Heart right ventricle (tissue), 16 donors: ENCODE data around the gene KLF13. TPM values are rescaled to one million over a fixed set of nuclear protein-coding genes. Genes with fewer than 3 reads are reported as not detected.

Experiments used
- ATAC-seq, 8 donors: fragments of 200-7000 bp; cut with Tn5 transposase; one replicate each; pipeline ENCODE4 v1.9.1; 2020; ENCODE audit warnings: mild to moderate bottlenecking in 8 of 8, moderate library complexity in 8 of 8, moderate number of reproducible peaks in 1 of 8
- DNase-seq, 2 donors: peaks; one replicate each; pipeline ENCODE4 v3.0.0-alpha.2; 2020
- H3K27ac ChIP-seq, 10 donors: fragments of 200-600 bp; sonication (generic) in 2 of 10; one replicate each; pipeline versions ENCODE4 v1.5.0 to v1.8.0; 2020 to 2022; ENCODE audit warnings: mild to moderate bottlenecking in 3 of 10
- H3K27me3 ChIP-seq, 7 donors: fragments of 200-600 bp; one replicate each; pipeline ENCODE4 v1.8.0; 2021 to 2022; ENCODE audit warnings: mild to moderate bottlenecking in 2 of 7
- H3K36me3 ChIP-seq, 9 donors: fragments of 200-600 bp; sonication (generic) in 1 of 9; one replicate each; pipeline versions ENCODE4 v1.5.0 to v1.8.0; 2020 to 2022; ENCODE audit warnings: mild to moderate bottlenecking in 2 of 9
- H3K4me1 ChIP-seq, 9 donors: fragments of 200-600 bp; sonication (generic) in 1 of 9; one replicate each; pipeline versions ENCODE4 v1.5.0 to v1.8.0; 2020 to 2022; ENCODE audit warnings: mild to moderate bottlenecking in 4 of 9
- H3K4me3 ChIP-seq, 10 donors: fragments of 200-600 bp; sonication (generic) in 2 of 10; one replicate each; pipeline versions ENCODE4 v1.5.0 to v1.8.0; 2020 to 2022; ENCODE audit warnings: mild to moderate bottlenecking in 7 of 10, moderate library complexity in 2 of 10
- H3K9me3 ChIP-seq, 11 donors: fragments of 200-600 bp in 10 of 11; sonication (generic) in 2 of 11; one replicate each; pipeline versions ENCODE4 v1.5.0 to v1.8.0; 2013 to 2022; ENCODE audit warnings: mild to moderate bottlenecking in 2 of 11, control low read depth in 1 of 11, moderate library complexity in 1 of 11
- CTCF ChIP-seq, 9 donors: fragments of 200-600 bp; sonication (generic) in 2 of 9; IDR thresholded peaks; one replicate each; pipeline versions ENCODE4 v1.5.0 to v1.8.0; 2021 to 2022; ENCODE audit warnings: antibody characterized with exemption in 9 of 9, mild to moderate bottlenecking in 5 of 9, moderate library complexity in 1 of 9
- WGBS, 2 donors: extraction: QIAGEN DNeasy Blood & Tissue Kit; methylation state at CpG; one replicate each; pipeline ENCODE4 v1.1.7; 2013; ENCODE audit warnings: inconsistent platforms in 1 of 2; 5-methylcytosine and 5-hydroxymethylcytosine counted together
- intact Hi-C, 10 donors: fragments of 100-400 bp; cut with DNase I; formaldehyde crosslinking; loops; one replicate each; pipeline versions ENCODE4 v1.11.1 to v1.14.2; 2022
- long read RNA-seq, 3 donors: library from polyadenylated mRNA; unstranded; transcript quantifications; one replicate each; pipeline ENCODE4 v2.0.0, GENCODE V29; 2020 to 2021
- polyA plus RNA-seq, 2 donors: library from polyadenylated mRNA; stranded (reverse); fragments of 200-250 nt; gene quantifications; one replicate each; pipeline ENCODE4 v1.2.3, GENCODE V29; 2013
- total RNA-seq, 10 donors: library from RNA; stranded (reverse); fragmentation: NEBNext Ultra II Directional in 3 of 10; extraction: Animal tissue kit (Norgen Biotek cat#: 25700) in 3 of 10; gene quantifications; one replicate each; pipeline versions ENCODE4 v1.2.1 to v1.2.4, GENCODE V29; 2021 to 2023
- donor health status: Arrhythmogenic right ventricular cardiomyopathy.
- donor health status: ischemic (EF 13 %, LVEDD 7.1; RV severe dilation, severe dysfunction).
- donor health status: healthy with polysubstance abuse.
- donor health status: DM: no; HTN: yes; CAD: no.
- donor health status: DM: no; HTN: no; CAD: no.
- donor health status: ischemic (EF 25% LVEDD 6.9; RV normal size, moderate dysfunction).
- donor health status: ischemic (EF 25% LVEDD 5.7; RV mildly dilated, moderate dysfunction).
- donor health status: healthy.
- donor health status: DM: yes; HTN: yes; CAD: no.
- donor health status: Ischemic cardiomyopathy.
- donor health status: ischemic (EF 35%, LVEDD 5.7; RV mildly dilated, moderate dysfunction).
- donor health status: nonischemic (EF 11% LVEDD 7.7; RV severe dilation, severe dysfunction).
- donor health status: DM: yes; HTN: yes; CAD: no.
- donor health status: PGD.
- donor health status: ischemic (EF 29% LVEDD 5.4; RV normal size, mild dysfunction).
- donor health status: nonischemic (EF 23%, LVEDD 6.1; RV moderate dilation, normal function).

Gene KLF13
- total RNA-seq (100 to 1,000 TPM in 1 of 10 donors, 10 to 100 TPM in 9; 28.4 to 101 (median 49.4) TPM), polyA plus RNA-seq (10 to 100 TPM; 32.9 to 44.0 TPM)
- long read RNA-seq, donor 1, full-length matches to known transcripts: 35 of 53 reads
- long read RNA-seq, donor 1, partial matches to known transcripts: 0 of 53 reads
- long read RNA-seq, donor 1, other reads (novel, unspliced or antisense): 18 of 53 reads
- long read RNA-seq, donor 2, full-length matches to known transcripts: 8 of 22 reads
- long read RNA-seq, donor 2, partial matches to known transcripts: 0 of 22 reads
- long read RNA-seq, donor 2, other reads (novel, unspliced or antisense): 14 of 22 reads
- long read RNA-seq, donor 3, partial matches to known transcripts: 0 of 1 reads
- long read RNA-seq, donor 3, other reads (novel, unspliced or antisense): 1 of 1 reads

GRCh38 chr15:31326156-31326874 is at the start of gene KLF13:
Gene KLF13 (plus strand): TSS chr15:31326835. CDS start chr15:31327213, 378 bp downstream.
- ATAC-seq: peak; percentile 88 to 95 (median 92)
- H3K27me3 ChIP-seq: no peaks in the 10 kb centered on the region
- 0 to 1% methylated on average over 46 to 99 of the region's 99 CpGs for WGBS, 2 donors
- H3K36me3 ChIP-seq: no peaks in the 10 kb centered on the region
- intact Hi-C loops: loop anchor here (1.0 to 10.0 kb wide), 20 partner anchors 36 to 332 kb away; partner anchors contain the start of gene MTMR10 (in 1 of the 10)
- peak; percentile 99 to 100 for DNase-seq
- TF ChIP-seq CTCF (IDR thresholded peaks at IDR 0.05): peak in 1 of 9 donors; percentile 0
- peak within 1 kb of the TSS; percentile 99 to 100 (median 100) for H3K27ac ChIP-seq
- H3K9me3 ChIP-seq: no peaks in the 10 kb centered on the region
- peak within 1 kb of the TSS; percentile 71 to 96 (median 92) for H3K4me3 ChIP-seq
- H3K4me1 ChIP-seq: peaks cover 15 to 54% (median 38%) of the 10 kb centered on the region in 9 donors

GRCh38 chr15:31277335-31278060 is 49.1 kb upstream of the KLF13 start:
- H3K27ac ChIP-seq: no peak overlapping the region
- no peak for ATAC-seq
- H3K4me1 ChIP-seq: peaks cover 0 to 27% (median 5%) of the 10 kb centered on the region in 9 donors
- H3K36me3 ChIP-seq: no peaks in the 10 kb centered on the region
- no peak for DNase-seq
- H3K9me3 ChIP-seq: no peaks in the 10 kb centered on the region
- intact Hi-C loops: no loop called here
- no peaks in the 10 kb centered on the region for H3K27me3 ChIP-seq
- H3K4me3 ChIP-seq: no peak overlapping the region
- 86 to 90% methylated on average over 4 of the region's 4 CpGs for WGBS, 2 donors
- no peak for TF ChIP-seq CTCF (IDR thresholded peaks at IDR 0.05)

DNA sequence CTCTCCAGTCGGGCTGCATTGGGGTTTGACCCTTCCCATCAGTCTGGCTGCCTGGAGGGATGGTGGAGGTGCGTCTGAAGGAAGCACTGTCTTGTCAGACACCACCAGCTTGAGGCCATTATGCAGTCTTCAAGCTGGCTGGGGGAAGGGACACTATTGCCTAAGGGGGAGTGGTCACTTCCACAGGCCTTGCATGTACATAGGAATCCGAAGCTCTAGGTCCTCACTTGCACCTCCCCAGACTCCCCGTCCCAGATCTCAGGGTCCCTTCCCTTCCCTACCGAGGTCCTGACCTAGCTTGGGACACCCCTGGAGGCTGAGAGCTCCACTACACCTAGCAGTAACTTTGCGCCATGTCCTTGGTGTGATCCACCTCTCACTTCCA is 48.6 kb upstream of the KLF13 start:
- no peaks in the 10 kb centered on the region for H3K27me3 ChIP-seq
- DNase-seq (no peak), ATAC-seq (no peak)
- H3K9me3 ChIP-seq: no peaks in the 10 kb centered on the region
- 91 to 92% methylated on average over 6 of the region's 6 CpGs for WGBS, 2 donors
- TF ChIP-seq CTCF (IDR thresholded peaks at IDR 0.05): no peak
- no peak overlapping the region for H3K4me3 ChIP-seq
- intact Hi-C loops: no loop called here
- H3K36me3 ChIP-seq: no peaks in the 10 kb centered on the region
- H3K27ac ChIP-seq: no peak overlapping the region
- H3K4me1 ChIP-seq: peaks cover 0 to 27% (median 5%) of the 10 kb centered on the region in 9 donors
